Astrocyte (in vitro differentiated cells and primary cell): Measurements from ENCODE around the gene PSMD12.

Experiments
- CTCF ChIP-seq: IDR thresholded peaks from 2 replicates; pipeline ENCODE4 v1.5.1; 2011; ENCODE audit warnings: low read depth, mild to moderate bottlenecking, inconsistent platforms, low read length, moderate library complexity; ENCODE audit not compliant: insufficient read depth
- EZH2 ChIP-seq: IDR thresholded peaks from 2 replicates; pipeline ENCODE4 v1.6.1; 2012; ENCODE audit warnings: mild to moderate bottlenecking, low read length, inconsistent platforms; ENCODE audit not compliant: insufficient read depth

GRCh38 chr17:67310406-67310805 lies 56.0 kb downstream of the PSMD12 start:
- TF ChIP-seq CTCF (no peak), EZH2 (no peak)
